Astrocyte (in vitro differentiated cells and primary cell): ENCODE measurements around the gene WDR27. TPM values are rescaled to one million over a fixed set of nuclear protein-coding genes. Genes with fewer than 3 reads are reported as not detected.

ENCODE experiments used
- DNase-seq: peaks from one replicate; pipeline ENCODE4 v3.0.0-alpha.2; 2010; ENCODE audit warnings: low read depth
- FAIRE-seq: peaks from 2 replicates; lab custom pipeline; 2011; peaks lifted over from hg19 to GRCh38; lab: Jason Lieb, UNC
- H2AFZ ChIP-seq: 2 replicates; pipeline ENCODE4 v1.6.0; 2012; ENCODE audit warnings: low read depth, low read length, inconsistent platforms
- H3K27ac ChIP-seq: 2 replicates; pipeline ENCODE4 v1.5.1; 2011; ENCODE audit warnings: low read depth, low read length, inconsistent platforms
- H3K27me3 ChIP-seq: 2 replicates; pipeline ENCODE4 v1.6.0; 2011; ENCODE audit warnings: low read length, inconsistent platforms; ENCODE audit not compliant: insufficient read depth
- H3K36me3 ChIP-seq: 2 replicates; pipeline ENCODE4 v1.5.1; 2011; ENCODE audit warnings: low read length, inconsistent platforms; ENCODE audit not compliant: insufficient read depth
- H3K4me1 ChIP-seq: 2 replicates; pipeline ENCODE4 v1.5.1; 2011; ENCODE audit warnings: low read length, inconsistent platforms; ENCODE audit not compliant: insufficient read depth
- H3K4me2 ChIP-seq: 2 replicates; pipeline ENCODE4 v1.6.0; 2012; ENCODE audit warnings: low read length, inconsistent platforms
- H3K4me3 ChIP-seq: 2 replicates; pipeline ENCODE4 v1.5.1; 2011; ENCODE audit warnings: low read depth, mild to moderate bottlenecking, low read length, inconsistent platforms; ENCODE audit not compliant: insufficient read depth
- H3K79me2 ChIP-seq: 2 replicates; pipeline ENCODE4 v1.6.0; 2012; ENCODE audit warnings: mild to moderate bottlenecking, low read length, inconsistent platforms; ENCODE audit not compliant: insufficient read depth
- H3K9ac ChIP-seq: 2 replicates; pipeline ENCODE4 v1.6.0; 2012; ENCODE audit warnings: mild to moderate bottlenecking, low read length, inconsistent platforms
- H3K9me3 ChIP-seq: 2 replicates; pipeline ENCODE4 v1.5.1; 2012; ENCODE audit warnings: low read depth, mild to moderate bottlenecking, low read length, inconsistent platforms; ENCODE audit not compliant: insufficient read depth
- H4K20me1 ChIP-seq: 2 replicates; pipeline ENCODE4 v1.6.0; 2012; ENCODE audit warnings: low read length, inconsistent platforms; ENCODE audit not compliant: insufficient read depth
- H3K27ac Mint-ChIP-seq: one replicate; pipeline ENCODE4 v1.8.0; 2021; ENCODE audit warnings: mild to moderate bottlenecking, mixed read lengths; ENCODE audit not compliant: unreplicated experiment
- H3K27me3 Mint-ChIP-seq: one replicate; pipeline ENCODE4 v1.8.0; 2021; ENCODE audit warnings: low read depth, mixed read lengths; ENCODE audit not compliant: unreplicated experiment
- H3K36me3 Mint-ChIP-seq: one replicate; pipeline ENCODE4 v1.8.0; 2021; ENCODE audit warnings: low read depth, mixed read lengths; ENCODE audit not compliant: unreplicated experiment
- H3K4me1 Mint-ChIP-seq: one replicate; pipeline ENCODE4 v1.8.0; 2021; ENCODE audit warnings: low read depth, mixed read lengths; ENCODE audit not compliant: unreplicated experiment
- H3K4me3 Mint-ChIP-seq: one replicate; pipeline ENCODE4 v1.8.0; 2021; ENCODE audit warnings: mild to moderate bottlenecking, moderate library complexity, mixed read lengths; ENCODE audit not compliant: unreplicated experiment
- H3K9me3 Mint-ChIP-seq: one replicate; pipeline ENCODE4 v1.8.0; 2021; ENCODE audit warnings: mild to moderate bottlenecking, mixed read lengths; ENCODE audit not compliant: unreplicated experiment
- CTCF ChIP-seq: IDR thresholded peaks from 2 replicates; pipeline ENCODE4 v1.5.1; 2011; ENCODE audit warnings: low read depth, mild to moderate bottlenecking, inconsistent platforms, low read length, moderate library complexity; ENCODE audit not compliant: insufficient read depth
- EZH2 ChIP-seq: IDR thresholded peaks from 2 replicates; pipeline ENCODE4 v1.6.1; 2012; ENCODE audit warnings: mild to moderate bottlenecking, low read length, inconsistent platforms; ENCODE audit not compliant: insufficient read depth
- total RNA-seq: library from RNA; stranded (reverse); gene quantifications from 2 replicates; pipeline ENCODE4 v1.2.1, GENCODE V29; 2021

Gene WDR27
- total RNA-seq, 1 donor from 2014 or later = 31.2 TPM

- Histone ChIP-seq H3K9ac (no peak overlapping the region), H3K9me3 (no peaks in the 10 kb centered on the region), H3K4me3 (no peak overlapping the region), H4K20me1 (peaks cover 18% of the 10 kb centered on the region), H3K27me3 (no peaks in the 10 kb centered on the region), H3K27ac (no peak overlapping the region), H3K79me2 (peaks cover 12% of the 10 kb centered on the region), H3K4me2 (no peak overlapping the region), H3K4me1 (peaks cover 26% of the 10 kb centered on the region), H2AFZ (no peak overlapping the region), H3K36me3 (no peaks in the 10 kb centered on the region)
- H3K9me3 Mint-ChIP-seq = no peaks in the 10 kb centered on the region
- H3K27me3 Mint-ChIP-seq = peaks cover 5% of the 10 kb centered on the region
- no peak overlapping the region for H3K27ac Mint-ChIP-seq
- peak overlapping the region; percentile 90 for H3K4me3 Mint-ChIP-seq
- H3K4me1 Mint-ChIP-seq = peaks cover 6% of the 10 kb centered on the region
- TF ChIP-seq EZH2 (no peak), CTCF (no peak)
- DNase-seq (no peak), FAIRE-seq (no peak)
- no peaks in the 10 kb centered on the region for H3K36me3 Mint-ChIP-seq
These were observed 24.2 kb upstream of the WDR27 start for GRCh38 chr6:169726049-169726400.

GRCh38 chr6:169725125-169726048 lies 23.6 kb upstream of the WDR27 start:
- H3K36me3 ChIP-seq = no peaks in the 10 kb centered on the region
- peaks cover 19% of the 10 kb centered on the region for H3K79me2 ChIP-seq
- TF ChIP-seq EZH2 (no peak), CTCF (no peak)
- Mint-ChIP-seq H3K27me3 (peaks cover 2% of the 10 kb centered on the region), H3K4me1 (peaks cover 6% of the 10 kb centered on the region), H3K9me3 (no peaks in the 10 kb centered on the region), H3K27ac (peak overlapping the region; percentile 92), H3K36me3 (no peaks in the 10 kb centered on the region), H3K4me3 (peak overlapping the region; percentile 90)
- H3K4me2 ChIP-seq = peak overlapping the region; percentile 92
- no peaks in the 10 kb centered on the region for H3K9me3 ChIP-seq
- H4K20me1 ChIP-seq = peaks cover 19% of the 10 kb centered on the region
- no peak for FAIRE-seq
- peak overlapping the region; percentile 71 for H3K4me3 ChIP-seq
- peak; percentile 69 for DNase-seq
- H3K9ac ChIP-seq = peak overlapping the region; percentile 84
- no peaks in the 10 kb centered on the region for H3K27me3 ChIP-seq
- peaks cover 26% of the 10 kb centered on the region for H3K4me1 ChIP-seq
- peak overlapping the region; percentile 93 for H2AFZ ChIP-seq
- H3K27ac ChIP-seq = peak overlapping the region; percentile 73
